ENCODE measurements around the gene MOCOS. TPM values are rescaled to one million over a fixed set of nuclear protein-coding genes. Genes with fewer than 3 reads are reported as not detected.

The MOCOS gene
- total RNA-seq, 2 experiments from 2014 or later = not detected

DNA sequence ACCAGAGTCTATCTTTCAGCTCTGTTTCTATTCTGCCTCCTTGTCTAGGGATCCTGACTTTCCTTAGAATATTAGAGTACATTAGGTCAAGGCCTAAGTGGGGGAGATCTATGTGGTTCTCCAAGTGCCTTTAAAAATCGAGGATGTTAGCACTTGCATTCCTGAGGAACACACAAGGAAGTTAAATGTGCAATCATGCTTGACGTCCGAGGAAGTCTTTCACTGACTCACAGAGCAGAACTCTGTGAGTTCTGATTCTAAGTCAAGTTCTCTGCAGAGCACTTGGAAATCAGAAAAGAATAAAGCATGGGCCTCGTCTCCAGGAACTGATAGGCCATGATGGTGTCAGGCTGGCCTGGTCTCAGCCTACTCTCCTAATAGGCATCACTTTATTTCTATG, 127.5 kb downstream of the MOCOS start:
- Histone ChIP-seq H3K4me3 (ENCODE audit: low read depth, low read length, poor library complexity, severe bottlenecking) (no peak overlapping the region), H3K9me3 (ENCODE audit: low read length) (no peaks in the 10 kb centered on the region), H3K36me3 (ENCODE audit: insufficient read depth, low read length) (no peaks in the 10 kb centered on the region), H3K4me2 (ENCODE audit: low read length) (no peak overlapping the region), H3K79me2 (ENCODE audit: insufficient read depth, low read depth, low read length) (no peaks in the 10 kb centered on the region), H4K20me1 (ENCODE audit: insufficient read depth, low read length) (no peaks in the 10 kb centered on the region), H3K27ac (ENCODE audit: low read depth, low read length, poor library complexity, severe bottlenecking) (no peak overlapping the region), H2AFZ (ENCODE audit: low read length) (no peak overlapping the region), H3K4me1 (ENCODE audit: insufficient read depth, low read length, poor library complexity, severe bottlenecking) (no peaks in the 10 kb centered on the region), H3K9me2 (ENCODE audit: insufficient read depth, low read length) (no peaks in the 10 kb centered on the region)
- ChIA-PET POLR2A (no interaction called here), CTCF (ENCODE audit: unreplicated experiment) (no interaction called here)
- intact Hi-C loops (cut with micrococcal nuclease; ENCODE audit: unreplicated experiment) = no loop called here
- no peak for DNase-seq (ENCODE audit: low spot score)
- no peak for TF ChIP-seq EZH2phosphoT487 (IDR thresholded peaks at IDR 0.05; ENCODE audit: borderline replicate concordance, low read depth, low read length)
- no peak for TF ChIP-seq CTCF (conservative IDR thresholded peaks at IDR 0.05; ENCODE audit: low read length)
- no TSS peak for BruUV-seq (replicated peaks)

DNA sequence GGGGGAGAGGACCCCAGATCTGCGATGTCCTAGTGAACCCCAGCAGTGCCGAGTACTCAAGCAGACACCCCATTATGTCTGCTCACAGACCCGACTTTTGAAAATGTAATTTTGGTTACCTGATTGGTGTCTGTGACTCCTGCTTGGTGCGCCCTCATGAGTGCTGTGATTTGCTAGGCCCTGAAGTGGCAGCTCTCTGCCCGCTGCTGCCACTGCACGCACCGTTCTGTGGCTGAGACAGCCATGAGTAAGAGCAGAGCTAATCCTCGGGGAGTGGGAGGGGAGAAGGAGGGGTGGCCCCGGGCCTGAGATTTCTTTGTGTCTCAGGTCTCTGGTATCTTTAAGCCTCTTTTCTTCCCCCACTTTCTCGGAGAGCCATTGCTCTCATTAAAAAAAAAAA, 128.4 kb downstream of the MOCOS start:
- POLR2A ChIA-PET = no interaction called here
- H3K4me2 ChIP-seq (ENCODE audit: low read length) = no peak overlapping the region
- intact Hi-C loops (cut with micrococcal nuclease; ENCODE audit: unreplicated experiment) = no loop called here
- no peaks in the 10 kb centered on the region for H3K9me2 ChIP-seq (ENCODE audit: insufficient read depth, low read length)
- no peaks in the 10 kb centered on the region for H3K9me3 ChIP-seq (ENCODE audit: low read length)
- no TSS peak for BruUV-seq (replicated peaks)
- DNase-seq (ENCODE audit: low spot score) = no peak
- TF ChIP-seq EZH2phosphoT487 (IDR thresholded peaks at IDR 0.05; ENCODE audit: borderline replicate concordance, low read depth, low read length) (no peak), CTCF (conservative IDR thresholded peaks at IDR 0.05; ENCODE audit: low read length) (no peak)
- no peak overlapping the region for H3K27ac ChIP-seq (ENCODE audit: low read depth, low read length, poor library complexity, severe bottlenecking)
- H2AFZ ChIP-seq (ENCODE audit: low read length) = no peak overlapping the region
- H4K20me1 ChIP-seq (ENCODE audit: insufficient read depth, low read length) = no peaks in the 10 kb centered on the region
- H3K4me3 ChIP-seq (ENCODE audit: low read depth, low read length, poor library complexity, severe bottlenecking) = no peak overlapping the region
- CTCF ChIA-PET (ENCODE audit: unreplicated experiment) = no interaction called here
- H3K79me2 ChIP-seq (ENCODE audit: insufficient read depth, low read depth, low read length) = no peaks in the 10 kb centered on the region
- no peaks in the 10 kb centered on the region for H3K36me3 ChIP-seq (ENCODE audit: insufficient read depth, low read length)
- no peaks in the 10 kb centered on the region for H3K4me1 ChIP-seq (ENCODE audit: insufficient read depth, low read length, poor library complexity, severe bottlenecking)

GRCh38 chr18:36316246-36316645, 128.9 kb downstream of the MOCOS start:
- Histone ChIP-seq H2AFZ (ENCODE audit: low read length) (no peak overlapping the region), H3K4me3 (ENCODE audit: low read depth, low read length, poor library complexity, severe bottlenecking) (no peak overlapping the region), H3K36me3 (ENCODE audit: insufficient read depth, low read length) (no peaks in the 10 kb centered on the region), H4K20me1 (ENCODE audit: insufficient read depth, low read length) (no peaks in the 10 kb centered on the region), H3K9me2 (ENCODE audit: insufficient read depth, low read length) (no peaks in the 10 kb centered on the region), H3K4me2 (ENCODE audit: low read length) (no peak overlapping the region), H3K9me3 (ENCODE audit: low read length) (no peaks in the 10 kb centered on the region), H3K79me2 (ENCODE audit: insufficient read depth, low read depth, low read length) (no peaks in the 10 kb centered on the region), H3K27ac (ENCODE audit: low read depth, low read length, poor library complexity, severe bottlenecking) (no peak overlapping the region), H3K4me1 (ENCODE audit: insufficient read depth, low read length, poor library complexity, severe bottlenecking) (no peaks in the 10 kb centered on the region)
- ChIA-PET POLR2A (no interaction called here), CTCF (ENCODE audit: unreplicated experiment) (no interaction called here)
- no peak for DNase-seq (ENCODE audit: low spot score)
- no peak for TF ChIP-seq EZH2phosphoT487 (IDR thresholded peaks at IDR 0.05; ENCODE audit: borderline replicate concordance, low read depth, low read length)
- no peak for TF ChIP-seq CTCF (conservative IDR thresholded peaks at IDR 0.05; ENCODE audit: low read length)
- BruUV-seq (replicated peaks) = no TSS peak
- intact Hi-C loops (cut with micrococcal nuclease; ENCODE audit: unreplicated experiment) = no loop called here

Other genes with a start within 250 kb of the MOCOS start
- gene RPRD1A, start 119.9 kb upstream of the MOCOS start, total RNA-seq (2014; rRNA removed; shearing (Covaris generic)) = 45.4 and 51.6 TPM in 2 replicates
- 37.9 and 42.2 TPM in 2 replicates for gene RPRD1A, start 119.9 kb upstream of the MOCOS start, total RNA-seq (2022)
- gene SLC39A6, start 58.2 kb upstream of the MOCOS start, total RNA-seq (2014; rRNA removed; shearing (Covaris generic)) = 14.7 and 18.1 TPM in 2 replicates
- gene SLC39A6, start 58.2 kb upstream of the MOCOS start, total RNA-seq (2022) = 11.2 and 13.7 TPM in 2 replicates
- 48.1 and 50.5 TPM in 2 replicates for gene ELP2, start 57.6 kb upstream of the MOCOS start, total RNA-seq (2014; rRNA removed; shearing (Covaris generic))
- 39.7 and 40.3 TPM in 2 replicates for gene ELP2, start 57.6 kb upstream of the MOCOS start, total RNA-seq (2022)
- gene FHOD3, start 110.2 kb downstream of the MOCOS start, total RNA-seq (2014; rRNA removed; shearing (Covaris generic)) = 0.06 and 0.26 TPM in 2 replicates
- 2.4 and 2.5 TPM in 2 replicates for gene FHOD3, start 110.2 kb downstream of the MOCOS start, total RNA-seq (2022)